ENCODE data around the gene DLL3.

DLL3 gene

GRCh38 chr19:39518458-39518857 is 19.7 kb downstream of the DLL3 start:
- no peak for DNase-seq

GRCh38 chr19:39518975-39519374 is 20.2 kb downstream of the DLL3 start:
- DNase-seq: no peak

DNA sequence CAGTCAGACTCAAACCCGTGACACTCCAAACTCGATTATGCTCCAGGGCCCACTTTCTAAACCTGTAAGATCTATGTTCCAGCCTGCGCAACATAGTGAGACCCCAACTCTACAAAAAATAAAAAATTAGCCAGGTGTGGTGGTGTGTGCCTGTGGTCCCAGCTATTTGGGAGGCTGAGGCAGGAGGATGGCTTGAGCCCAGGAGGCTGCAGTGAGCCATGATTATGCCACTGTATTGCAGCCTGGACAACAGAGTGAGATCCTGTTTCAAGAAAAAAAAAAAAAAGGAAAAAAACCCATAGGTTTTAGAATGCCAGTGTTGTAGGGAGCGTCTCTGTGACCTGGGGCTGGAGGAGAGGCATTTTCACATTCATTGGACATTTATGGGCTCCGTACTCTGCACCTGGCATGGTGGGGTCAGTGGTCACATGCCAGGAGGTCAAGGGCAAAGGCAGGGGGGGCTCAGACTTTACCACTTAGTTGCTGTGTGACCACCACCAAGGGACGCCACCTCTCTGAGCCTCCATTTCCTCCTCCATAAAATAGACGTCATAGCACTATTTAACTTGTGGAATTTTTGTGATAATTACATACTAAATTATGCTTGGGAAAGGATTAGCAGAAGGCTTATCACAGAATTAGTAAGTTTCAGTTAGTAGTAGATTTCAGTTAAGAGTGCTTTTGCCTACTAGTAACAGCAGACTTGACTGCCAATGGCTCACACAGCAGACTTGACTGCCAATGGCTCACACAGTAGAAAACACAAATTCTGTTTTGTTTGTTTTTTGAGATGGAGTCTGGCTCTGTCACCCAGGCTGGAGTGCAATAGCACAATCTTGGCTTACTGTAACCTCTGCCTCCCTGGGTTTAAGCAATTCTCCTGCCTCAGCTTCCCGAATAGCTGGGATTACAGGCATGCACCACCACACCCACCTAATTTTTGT is 22.1 kb downstream of the DLL3 start:
- no peak for DNase-seq

DNA sequence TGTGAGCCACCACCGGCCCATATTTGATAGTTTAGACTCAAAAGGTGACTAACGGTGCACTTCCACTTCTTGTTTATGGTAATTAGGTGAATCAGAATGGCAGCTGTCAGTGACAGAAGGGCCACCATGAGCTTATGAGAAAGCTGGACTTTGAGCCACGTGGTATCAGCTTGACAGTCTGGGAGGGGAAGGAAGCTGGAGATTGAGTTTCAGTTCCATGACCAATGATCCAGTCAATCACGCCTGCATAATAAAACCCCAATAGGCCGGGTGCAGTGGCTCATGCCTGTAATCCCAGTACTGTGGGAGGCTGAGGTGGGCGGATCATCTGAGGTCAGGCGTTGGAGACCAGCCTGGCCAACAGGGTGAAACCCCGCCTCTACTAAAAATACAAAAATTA is 25.7 kb downstream of the DLL3 start:
- DNase-seq: no peak

DNA sequence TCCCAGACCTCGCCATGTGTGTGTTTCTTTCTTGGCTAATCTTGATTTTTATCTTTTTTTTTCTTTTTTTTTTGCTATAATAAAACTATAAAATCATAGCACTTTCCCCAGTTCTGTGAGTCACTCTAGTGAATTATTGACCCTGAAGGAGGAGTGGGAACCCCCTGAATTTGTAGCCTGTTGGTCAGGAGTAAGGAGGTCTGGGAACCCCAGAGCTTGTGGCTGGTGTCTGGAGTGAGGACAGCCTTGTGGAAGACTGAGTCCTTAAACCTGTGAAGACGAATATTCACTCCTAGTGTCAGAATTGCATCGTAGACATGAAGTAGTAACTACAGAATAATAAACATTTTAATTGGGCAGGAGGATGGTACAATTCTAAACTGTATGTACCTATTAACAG is 26.5 kb downstream of the DLL3 start:
- no peak for DNase-seq

DNA sequence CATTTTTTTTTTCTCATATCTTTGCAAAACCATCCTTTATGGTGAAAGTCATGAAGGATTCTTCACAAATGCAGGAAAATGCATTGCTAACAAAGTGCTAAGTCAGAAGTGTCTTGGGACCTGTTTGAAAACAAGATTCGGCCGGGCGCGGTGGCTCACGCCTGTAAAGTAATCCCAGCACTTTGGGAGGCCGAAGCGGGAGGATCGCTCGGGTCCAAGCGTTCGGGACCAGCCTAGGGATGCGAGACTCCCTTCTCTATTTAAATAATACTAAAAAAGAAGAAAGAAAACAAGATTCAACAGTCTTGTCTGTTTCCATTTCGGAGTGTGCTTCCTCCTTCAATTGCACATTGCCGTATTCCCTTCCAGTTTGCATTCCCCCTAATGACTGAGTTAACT is 33.1 kb downstream of the DLL3 start:
- DNase-seq: no peak

- DNase-seq: peak; percentile 92
Observed at GRCh38 chr19:39532233-39533002, 33.7 kb downstream of the DLL3 start, which contains the start of gene EID2B. Gene EID2B, minus strand, starts transcription at chr19:39532852. Its CDS starts 50 bp downstream, at chr19:39532802.

GRCh38 chr19:39533003-39533512 is 34.3 kb downstream of the DLL3 start:
- DNase-seq: no peak

DNA sequence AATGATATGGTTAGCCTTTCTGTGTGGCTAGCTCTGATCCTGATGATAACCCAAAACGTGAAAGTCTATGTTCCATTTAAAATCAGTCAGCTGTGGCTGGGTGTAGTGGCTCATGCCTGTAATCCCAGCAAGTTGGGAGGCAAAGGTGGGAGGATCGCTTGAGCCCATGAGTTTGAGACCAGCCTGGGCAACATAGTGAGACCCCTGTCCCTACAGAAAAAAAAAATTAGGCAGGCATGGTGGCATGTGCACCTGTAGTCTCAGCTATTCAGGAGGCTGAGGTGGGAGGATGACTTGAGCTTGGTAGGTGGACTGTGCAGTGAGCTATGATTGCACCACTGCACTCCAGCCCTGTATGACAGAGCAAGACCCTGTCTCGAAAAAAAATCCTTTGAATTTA is 35.0 kb downstream of the DLL3 start:
- DNase-seq: no peak

DNA sequence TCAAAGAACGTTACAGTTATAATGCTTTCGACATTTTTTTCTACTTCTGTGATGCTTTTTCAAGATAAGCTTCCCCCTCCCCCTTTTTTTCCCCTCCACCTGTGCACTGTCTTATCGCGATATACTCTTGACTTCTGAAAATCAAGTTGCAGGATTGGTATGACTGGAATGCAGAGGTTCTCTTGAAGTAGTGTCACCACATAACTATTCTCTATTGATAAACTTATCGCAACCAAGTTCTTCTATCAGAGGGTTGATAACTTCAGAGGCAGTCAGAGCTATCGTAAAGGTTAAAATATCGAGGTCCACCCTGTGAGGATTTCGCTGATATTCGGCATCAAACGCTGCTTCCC is 40.4 kb downstream of the DLL3 start:
- no peak for DNase-seq

GRCh38 chr19:39539518-39540332 is 41.0 kb downstream of the DLL3 start, which contains the start of gene EID2:
Gene EID2, minus strand, starts transcription at chr19:39540161. Its CDS starts 82 bp downstream, at chr19:39540079.
- peak; percentile 88 for DNase-seq

- DNase-seq: no peak
Observed at GRCh38 chr19:39540333-39540673, 41.6 kb downstream of the DLL3 start.

- DNase-seq: no peak
Observed at GRCh38 chr19:39542206-39542605, 43.5 kb downstream of the DLL3 start.

GRCh38 chr19:39543477-39543857 is 44.7 kb downstream of the DLL3 start:
- DNase-seq: no peak

- DNase-seq: no peak
Observed at GRCh38 chr19:39544226-39544903, 45.6 kb downstream of the DLL3 start.

GRCh38 chr19:39544911-39545310 is 46.2 kb downstream of the DLL3 start:
- DNase-seq: no peak

GRCh38 chr19:39546599-39546998 is 47.9 kb downstream of the DLL3 start:
- DNase-seq: no peak

GRCh38 chr19:39550197-39550596 is 51.5 kb downstream of the DLL3 start:
- DNase-seq: no peak

DNA sequence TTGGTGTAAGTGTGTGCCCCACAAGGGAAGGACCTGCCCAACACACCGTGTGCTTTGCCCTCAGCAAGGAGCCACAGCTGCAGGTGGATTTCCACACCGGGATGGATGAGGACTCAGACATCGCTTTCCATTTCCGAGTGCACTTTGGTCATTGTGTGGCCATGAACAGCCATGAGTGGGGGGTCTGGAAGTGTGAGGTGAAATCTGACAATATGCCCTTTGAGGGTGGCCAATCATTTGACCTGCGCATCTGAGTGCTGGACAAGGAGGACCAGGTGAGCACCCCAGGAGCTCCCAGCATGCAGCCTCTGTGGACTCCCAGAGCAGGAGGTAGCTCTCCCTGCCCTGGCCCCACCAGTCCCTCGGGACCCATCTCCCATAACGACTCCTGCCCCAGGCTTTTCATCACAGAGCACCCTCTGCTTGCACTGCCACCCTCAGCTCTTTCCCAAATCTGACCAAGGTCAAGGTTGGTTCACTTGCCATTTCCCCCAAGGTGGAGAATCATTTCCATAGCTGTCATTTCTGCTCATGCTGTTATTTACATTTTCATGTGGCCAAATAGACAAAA is 54.4 kb downstream of the DLL3 start:
- DNase-seq: no peak

- DNase-seq: no peak
Observed at GRCh38 chr19:39554701-39555311, 56.1 kb downstream of the DLL3 start.

- DNase-seq: no peak
Observed at GRCh38 chr19:39555883-39556282, 57.1 kb downstream of the DLL3 start.
